Liver (tissue), 9 donors: ENCODE results near the gene ANKRD30B. TPM values are rescaled to one million over a fixed set of nuclear protein-coding genes. Genes with fewer than 3 reads are reported as not detected.
"Not testable (repeated sequence)": the region's sequence is repeated elsewhere in the genome, so short reads cannot be mapped to it uniquely, and the experiment has no call there.

Experiments used
- DNase-seq: peaks from one replicate; pipeline ENCODE4 v3.0.0-alpha.2; 2017; ENCODE audit warnings: low spot score
- H3K27ac ChIP-seq, 2 donors: one replicate each; pipeline ENCODE4 v1.7.0; 2013; ENCODE audit warnings: inconsistent platforms in 2 of 2, low read length in 2 of 2, control low read depth in 1 of 2, low read depth in 1 of 2, mild to moderate bottlenecking in 1 of 2
- H3K27me3 ChIP-seq, 4 donors: one replicate each; pipeline versions ENCODE4 v1.6.1 to v1.7.0; 2013; ENCODE audit warnings: low read length in 3 of 4, inconsistent platforms in 1 of 4, mild to moderate bottlenecking in 1 of 4, moderate library complexity in 1 of 4; ENCODE audit not compliant: control insufficient read depth in 4 of 4, insufficient read depth in 4 of 4
- H3K36me3 ChIP-seq, 4 donors: one replicate each; pipeline versions ENCODE4 v1.6.1 to v1.7.0; 2013; ENCODE audit warnings: low read length in 3 of 4, mild to moderate bottlenecking in 3 of 4, low read depth in 1 of 4, moderate library complexity in 1 of 4; ENCODE audit not compliant: control insufficient read depth in 4 of 4, insufficient read depth in 3 of 4
- H3K4me1 ChIP-seq, 4 donors: one replicate each; pipeline versions ENCODE4 v1.6.1 to v1.7.0; 2013; ENCODE audit warnings: low read length in 3 of 4, mild to moderate bottlenecking in 3 of 4, moderate library complexity in 1 of 4; ENCODE audit not compliant: control insufficient read depth in 4 of 4, insufficient read depth in 4 of 4
- H3K4me3 ChIP-seq, 3 donors: one replicate each; pipeline versions ENCODE4 v1.6.1 to v1.7.0; 2013; ENCODE audit warnings: low read length in 3 of 3, control low read depth in 1 of 3, low read depth in 1 of 3, mild to moderate bottlenecking in 1 of 3
- H3K9ac ChIP-seq, 2 donors: one replicate each; pipeline ENCODE4 v1.7.0; 2013; ENCODE audit warnings: low read length in 2 of 2, mild to moderate bottlenecking in 2 of 2, moderate library complexity in 2 of 2, control low read depth in 1 of 2, low read depth in 1 of 2
- H3K9me3 ChIP-seq, 4 donors: one replicate each; pipeline versions ENCODE4 v1.6.1 to v1.7.0; 2013; ENCODE audit warnings: low read length in 3 of 4; ENCODE audit not compliant: control insufficient read depth in 4 of 4
- CTCF ChIP-seq: fragments of 150-350 bp; IDR thresholded peaks from 2 replicates; pipeline ENCODE4 v1.5.1; 2017; ENCODE audit warnings: improper control_type of control experiment, low read depth, low read length; ENCODE audit not compliant: missing input control
- EGR1 ChIP-seq, 2 donors: IDR thresholded peaks; 2 replicates each; pipeline ENCODE4 v1.6.1; 2016 to 2018; ENCODE audit warnings: antibody characterized with exemption in 2 of 2, low read depth in 2 of 2
- FOXA2 ChIP-seq: IDR thresholded peaks from 2 replicates; pipeline ENCODE4 v1.6.1; 2016; ENCODE audit warnings: antibody characterized with exemption
- HNF4A ChIP-seq, 2 donors: conservative IDR thresholded peaks; 2 replicates each; pipeline ENCODE4 v1.6.1; 2016; ENCODE audit warnings: antibody characterized with exemption in 2 of 2, mild to moderate bottlenecking in 2 of 2
- HNF4G ChIP-seq: IDR thresholded peaks from 2 replicates; pipeline ENCODE4 v1.6.1; 2016; ENCODE audit warnings: antibody characterized with exemption
- JUND ChIP-seq, 2 donors: IDR thresholded peaks; 2 replicates each; pipeline ENCODE4 v1.6.1; 2016; ENCODE audit warnings: antibody characterized with exemption in 2 of 2
- MAX ChIP-seq: IDR thresholded peaks from 2 replicates; pipeline ENCODE4 v1.6.1; 2016; ENCODE audit warnings: antibody characterized with exemption
- NR2F2 ChIP-seq: IDR thresholded peaks from 2 replicates; pipeline ENCODE4 v1.6.1; 2016; ENCODE audit warnings: antibody characterized with exemption
- RAD21 ChIP-seq, 2 donors: IDR thresholded peaks; 2 replicates each; pipeline ENCODE4 v1.6.1; 2016; ENCODE audit warnings: antibody characterized with exemption in 2 of 2, mild to moderate bottlenecking in 2 of 2
- REST ChIP-seq: IDR thresholded peaks from 2 replicates; pipeline ENCODE4 v1.6.1; 2016; ENCODE audit warnings: antibody characterized with exemption, mild to moderate bottlenecking
- RXRA ChIP-seq, 2 donors: IDR thresholded peaks; 2 replicates each; pipeline ENCODE4 v1.6.1; 2017 to 2018; ENCODE audit warnings: antibody characterized with exemption in 2 of 2, mild to moderate bottlenecking in 1 of 2
- TAF1 ChIP-seq: conservative IDR thresholded peaks from 2 replicates; pipeline ENCODE4 v1.6.1; 2016; ENCODE audit warnings: antibody characterized with exemption, mild to moderate bottlenecking
- YY1 ChIP-seq: IDR thresholded peaks from 2 replicates; pipeline ENCODE4 v1.6.1; 2016; ENCODE audit warnings: antibody characterized with exemption, mild to moderate bottlenecking
- WGBS: extraction: QIAGEN DNeasy Blood & Tissue Kit; methylation state at CpG from one replicate; pipeline ENCODE4 v1.1.7; 2013; 5-methylcytosine and 5-hydroxymethylcytosine counted together
- polyA plus RNA-seq, 2 donors: library from polyadenylated mRNA; stranded (reverse) in 1 of 2; unstranded in 1 of 2; fragments of 200-250 nt in 1 of 2; fragments of >200 nt in 1 of 2; fragmentation: Nextera tagmentation in 1 of 2; extraction: Ambion mirVana in 1 of 2; gene quantifications; one replicate each; pipeline versions ENCODE4 v1.2.1 to v1.2.3, GENCODE V29; 2013 to 2015
- total RNA-seq, 2 donors: library from RNA; depleted of rRNA; stranded (reverse); fragments of >200 nt; gene quantifications; one replicate each; pipeline ENCODE4 v1.2.3, GENCODE V29; 2014
- TF ChIP-seq, protein P1 (sequence below): IDR thresholded peaks from 2 replicates; pipeline ENCODE4 v1.6.1; 2016; ENCODE audit warnings: antibody characterized with exemption
- donor health status: healthy.
- donor health status: healthy.
- donor health status: healthy.
- donor health status: healthy.
- donor health status: healthy.

ANKRD30B gene
- total and polyA plus RNA-seq, 4 donors: not detected

DNA sequence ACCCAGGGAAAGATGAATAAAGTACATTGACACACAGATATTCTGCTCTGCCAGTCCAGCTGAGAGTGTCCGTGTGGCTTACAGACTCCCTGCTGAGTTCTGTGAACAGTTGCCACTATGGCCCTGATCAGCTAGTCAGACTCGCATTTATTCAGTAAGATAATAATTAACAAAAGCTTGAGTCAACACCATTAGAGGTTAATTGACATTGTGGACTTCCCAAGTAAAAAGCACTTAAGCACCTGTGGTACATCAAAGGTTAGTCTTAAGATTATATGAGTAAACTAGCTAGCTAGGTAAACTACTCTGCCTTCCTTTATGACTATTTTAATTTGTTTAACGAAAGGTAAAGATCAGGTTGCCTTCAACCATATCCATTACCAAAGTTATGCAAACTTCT lies 33.7 kb downstream of the ANKRD30B start:
- 37% methylated on average over 3 of the region's 3 CpGs for WGBS
- TF ChIP-seq EGR1 (IDR thresholded peaks at IDR 0.05; ENCODE audit: low read depth in 2 of 2) (no peak), NR2F2 (no peak), FOXA2 (no peak), YY1 (no peak)
- no peak for DNase-seq
- Histone ChIP-seq H3K9me3 (peaks cover 0 to 1% (median 0%) of the 10 kb centered on the region in 4 donors), H3K27ac (no peak overlapping the region), H3K9ac (no peak overlapping the region), H3K4me3 (no peak overlapping the region), H3K36me3 (no peaks in the 10 kb centered on the region), H3K4me1 (no peaks in the 10 kb centered on the region), H3K27me3 (no peaks in the 10 kb centered on the region)

GRCh38 chr18:14784133-14784532 lies 36.2 kb downstream of the ANKRD30B start:
- Histone ChIP-seq H3K4me3 (no peak overlapping the region), H3K36me3 (no peaks in the 10 kb centered on the region), H3K27ac (no peak overlapping the region), H3K4me1 (no peaks in the 10 kb centered on the region), H3K27me3 (no peaks in the 10 kb centered on the region), H3K9me3 (peaks cover 0 to 1% (median 0%) of the 10 kb centered on the region in 4 donors), H3K9ac (no peak overlapping the region)
- DNase-seq: no peak
- 39% methylated on average over 2 of the region's 2 CpGs for WGBS
- TF ChIP-seq TAF1 (no peak), REST (no peak), EGR1 (IDR thresholded peaks at IDR 0.05; ENCODE audit: low read depth in 2 of 2) (no peak), MAX (no peak), CTCF (no peak), NR2F2 (no peak), RAD21 (IDR thresholded peaks at IDR 0.05) (no peak), JUND (IDR thresholded peaks at IDR 0.05) (no peak), HNF4A (conservative IDR thresholded peaks at IDR 0.05) (no peak), YY1 (no peak), HNF4G (no peak), RXRA (IDR thresholded peaks at IDR 0.05) (no peak)
- TF ChIP-seq, protein P1, sequence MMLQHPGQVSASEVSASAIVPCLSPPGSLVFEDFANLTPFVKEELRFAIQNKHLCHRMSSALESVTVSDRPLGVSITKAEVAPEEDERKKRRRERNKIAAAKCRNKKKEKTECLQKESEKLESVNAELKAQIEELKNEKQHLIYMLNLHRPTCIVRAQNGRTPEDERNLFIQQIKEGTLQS: no peak

GRCh38 chr18:14796876-14797275 lies 48.9 kb downstream of the ANKRD30B start:
- H3K27ac ChIP-seq, H3K4me1 ChIP-seq, H3K4me3 ChIP-seq, DNase-seq, H3K27me3 ChIP-seq, H3K9ac ChIP-seq, H3K9me3 ChIP-seq, H3K36me3 ChIP-seq: not testable (repeated sequence)
- WGBS: 74% methylated on average over 3 of the region's 3 CpGs

DNA sequence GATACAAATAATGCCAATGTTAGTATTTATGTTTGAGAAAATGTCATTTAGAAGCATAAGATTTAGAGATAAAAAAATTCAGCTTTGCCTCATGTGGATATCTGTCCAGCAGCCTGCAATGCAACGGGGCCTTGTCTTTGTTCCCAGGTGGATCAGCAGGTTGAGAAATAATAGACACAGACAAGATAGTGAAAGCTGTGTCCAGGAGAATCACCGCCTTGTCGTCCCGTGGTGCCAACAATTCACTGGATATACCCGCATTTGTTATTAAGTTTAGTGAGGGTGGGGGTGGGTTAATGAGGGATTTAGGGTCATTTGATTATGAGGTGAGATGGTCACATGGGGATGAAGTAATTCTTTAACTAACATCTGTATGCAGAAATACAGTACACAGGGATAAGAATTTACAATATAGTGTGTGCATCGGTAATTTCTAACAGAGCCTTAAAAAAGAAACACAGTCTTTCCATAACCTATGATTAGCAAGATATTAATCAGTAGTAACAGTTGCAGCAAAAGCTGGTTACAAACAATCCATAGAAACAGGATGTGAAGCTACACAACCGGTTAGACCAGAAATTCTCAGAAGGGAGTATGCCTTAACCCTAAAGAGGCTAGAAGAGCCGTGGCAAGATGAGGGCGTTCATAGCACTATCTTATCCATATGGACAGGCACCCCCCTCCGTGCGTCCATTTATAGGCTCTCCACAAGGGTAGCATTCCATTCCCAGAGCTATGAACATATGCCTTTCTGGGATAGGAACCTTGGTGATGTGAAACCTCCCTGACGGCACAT lies 50.2 kb downstream of the ANKRD30B start:
- not testable (repeated sequence) for H3K4me1 ChIP-seq, H3K36me3 ChIP-seq, H3K9me3 ChIP-seq, DNase-seq, H3K27ac ChIP-seq, H3K27me3 ChIP-seq, H3K4me3 ChIP-seq, H3K9ac ChIP-seq
- 85% methylated on average over 12 of the region's 12 CpGs for WGBS

DNA sequence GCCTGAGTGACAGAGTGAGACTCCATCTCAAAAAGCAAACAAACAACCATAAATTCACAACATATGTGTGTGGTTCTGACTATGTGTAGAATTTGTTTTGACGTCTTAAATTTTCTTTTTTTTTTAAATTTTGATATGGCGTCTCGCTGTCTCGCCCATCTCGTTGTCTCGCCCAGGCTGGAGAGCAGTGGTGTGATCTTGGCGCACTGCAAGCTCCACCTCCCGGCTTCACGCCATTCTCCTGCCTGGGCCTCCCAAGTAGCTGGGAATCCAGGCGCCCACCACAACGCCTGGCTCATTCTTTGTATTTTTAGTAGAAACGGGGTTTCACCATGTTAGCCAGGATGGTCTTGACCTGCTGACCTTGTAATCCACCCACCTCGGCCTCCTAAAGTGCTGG lies 63.1 kb downstream of the ANKRD30B start:
- not testable (repeated sequence) for H3K27ac ChIP-seq, H3K36me3 ChIP-seq, H3K9ac ChIP-seq, H3K9me3 ChIP-seq, DNase-seq, H3K27me3 ChIP-seq, H3K4me3 ChIP-seq, H3K4me1 ChIP-seq
- 82% methylated on average over 13 of the region's 13 CpGs for WGBS
